ENCODE results near the gene GUCA2B.

GRCh38 chr1:42150651-42151050 is 2.6 kb upstream of the GUCA2B start:
- no peak for TF ChIP-seq CTCF (IDR thresholded peaks at IDR 0.05)
- TF ChIP-seq SIN3A (IDR thresholded peaks at IDR 0.05; ENCODE audit: borderline replicate concordance, insufficient read depth, low read depth, low read length) = no peak
- no peak for TF ChIP-seq TCF7L2 (IDR thresholded peaks at IDR 0.05; ENCODE audit: low read depth, low read length)
